Activated CD4-positive, alpha-beta T cell treated with anti-CD3 and anti-CD28 coated beads, Interleukin-2, amount 10 ng/mL, durations not matched to agents 7 days and 5 days (primary cell): ENCODE results near the gene SF3B3. TPM values are rescaled to one million over a fixed set of nuclear protein-coding genes. Genes with fewer than 3 reads are reported as not detected.
"Not testable (repeated sequence)": the region's sequence is repeated elsewhere in the genome, so short reads cannot be mapped to it uniquely, and the experiment has no call there.

Source experiments
- CTCF ChIA-PET: fragments of 350-600 bp; sonication (Branson Sonifier 250); formaldehyde crosslinking; loops from one replicate; lab custom pipeline; 2021; ENCODE audit warnings: antibody characterized with exemption; lab: Charles Lee
- POLR2A ChIA-PET: fragments of 350-600 bp; sonication (Branson Sonifier 250); formaldehyde crosslinking; loops from one replicate; lab custom pipeline; 2021; ENCODE audit warnings: antibody characterized with exemption; lab: Charles Lee
- DNase-seq: peaks from one replicate; pipeline ENCODE4 v3.0.0-alpha.2; 2020
- H3K27ac Mint-ChIP-seq: one replicate; pipeline ENCODE4 v1.8.0; 2021; ENCODE audit warnings: mild to moderate bottlenecking, moderate library complexity, mixed read lengths
- H3K27me3 Mint-ChIP-seq: one replicate; pipeline ENCODE4 v1.8.0; 2021; ENCODE audit warnings: mixed read lengths
- H3K36me3 Mint-ChIP-seq: one replicate; pipeline ENCODE4 v1.8.0; 2021; ENCODE audit warnings: low read depth, mixed read lengths
- H3K4me1 Mint-ChIP-seq: one replicate; pipeline ENCODE4 v1.8.0; 2021; ENCODE audit warnings: mixed read lengths
- H3K4me3 Mint-ChIP-seq: one replicate; pipeline ENCODE4 v1.8.0; 2021; ENCODE audit warnings: mild to moderate bottlenecking, moderate library complexity, mixed read lengths
- H3K9me3 Mint-ChIP-seq: one replicate; pipeline ENCODE4 v1.8.0; 2021; ENCODE audit warnings: mixed read lengths
- total RNA-seq, 2 experiments: library from RNA; stranded (reverse); gene quantifications; one replicate each; pipeline ENCODE4 v1.2.3, GENCODE V29; 2021

Gene SF3B3
- total RNA-seq, 2 experiments from 2014 or later, result 369 to 376 TPM

- POLR2A ChIA-PET, result no interaction called here
- Mint-ChIP-seq H3K36me3 (no peaks in the 10 kb centered on the region), H3K27me3 (no peaks in the 10 kb centered on the region), H3K4me1 (no peaks in the 10 kb centered on the region), H3K9me3 (no peaks in the 10 kb centered on the region), H3K27ac (no peak overlapping the region), H3K4me3 (no peak overlapping the region)
- no peak for DNase-seq
- CTCF ChIA-PET, result interaction anchor here (0.9 kb wide), 1 partner anchor 92 kb away, joined by 3 read pairs; no protein-coding TSS in a partner anchor
Observed at GRCh38 chr16:70615945-70616344, 92.3 kb downstream of the SF3B3 start.

GRCh38 chr16:70621864-70622263 is 98.2 kb downstream of the SF3B3 start:
- DNase-seq, CTCF ChIA-PET, H3K27me3 Mint-ChIP-seq, H3K36me3 Mint-ChIP-seq, H3K4me1 Mint-ChIP-seq, H3K9me3 Mint-ChIP-seq, H3K27ac Mint-ChIP-seq, H3K4me3 Mint-ChIP-seq, POLR2A ChIA-PET: not testable (repeated sequence)

Other genes starting within 250 kb of the SF3B3 start
- gene AARS1, start 234.3 kb upstream of the SF3B3 start, total RNA-seq, result 10 to 100 TPM; 97.4 to 99.8 TPM
- 10 to 100 TPM; 29.0 to 29.9 TPM for gene DDX19B, start 224.6 kb upstream of the SF3B3 start, total RNA-seq
- 10 to 100 TPM; 36.6 to 36.9 TPM for gene DDX19A, start 176.9 kb upstream of the SF3B3 start, total RNA-seq
- 10 to 100 TPM; 24.5 to 25.6 TPM for gene ST3GAL2, start 84.7 kb upstream of the SF3B3 start, total RNA-seq
- 10 to 100 TPM; 16.8 to 18.8 TPM for gene FCSK, start 69.2 kb upstream of the SF3B3 start, total RNA-seq
- 10 to 100 TPM; 59.8 to 70.8 TPM for gene COG4, start 262 bp upstream of the SF3B3 start, total RNA-seq
- not detected for gene IL34, start 122.7 kb downstream of the SF3B3 start, total RNA-seq
- 1 to 10 TPM; 7.1 to 9.2 TPM for gene MTSS2, start 162.2 kb downstream of the SF3B3 start, total RNA-seq